ENCODE results near the gene CENPH. TPM values are rescaled to one million over a fixed set of nuclear protein-coding genes. Genes with fewer than 3 reads are reported as not detected.
A peak's percentile ranks its signal among the peaks of the same experiment; 100 is the strongest.

CENPH gene
- total RNA-seq (2021) (79.0 to 87.4 TPM (median 86.4 TPM) in 3 replicates), Bru-seq, nascent RNA (percentile 83 among the genes with signal in this experiment)
- long read RNA-seq, experiment 1, transcript CENPH-206 (8 exons, 1,305 nt), result minor isoform, 5 of 182 reads
- long read RNA-seq, experiment 1, transcript CENPH-201 (9 exons, 1,389 nt), result major isoform, 168 of 182 reads
- long read RNA-seq, experiment 1, partial matches to known transcripts, result 2 of 182 reads
- long read RNA-seq, experiment 1, other reads (novel, unspliced or antisense), result 7 of 182 reads
- long read RNA-seq, experiment 2, transcript CENPH-201 (9 exons, 1,389 nt), result major isoform, 84 of 150 reads
- long read RNA-seq, experiment 2, transcript CENPH-206 (8 exons, 1,305 nt), result minor isoform, 5 of 150 reads
- long read RNA-seq, experiment 2, partial matches to known transcripts, result 28 of 150 reads
- long read RNA-seq, experiment 2, other reads (novel, unspliced or antisense), result 28 of 150 reads
- long read RNA-seq, experiment 3, transcript CENPH-201 (9 exons, 1,389 nt), result major isoform, 36 of 37 reads
- long read RNA-seq, experiment 3, partial matches to known transcripts, result 0 of 37 reads
- long read RNA-seq, experiment 3, other reads (novel, unspliced or antisense), result 1 of 37 reads

GRCh38 chr5:69189162-69190086 is at the start of gene CENPH:
CENPH (plus strand) TSS chr5:69189583; CDS start chr5:69189635, 52 bp downstream.
- ChIA-PET CTCF (interaction anchor here (1.1 to 2.6 kb wide), 3 partner anchors 15 to 145 kb away, joined by 3 to 23 read pairs (median 4); partner anchors contain the start of gene SLC30A5), POLR2A (interaction anchor here (0.7 to 1.7 kb wide), 5 partner anchors 9 to 154 kb away, joined by 3 to 7 read pairs (median 5); partner anchors contain the start of genes CCNB1, CDK7 and SLC30A5)
- DNase-seq (ENCODE audit: low spot score) (peak; percentile 95), ATAC-seq (peak; percentile 92)
- H3K27me3 Mint-ChIP-seq (ENCODE audit: low read depth), result no peaks in the 10 kb centered on the region
- peak within 1 kb of the TSS; percentile 97 for H3K27ac Mint-ChIP-seq
- H3K4me3 Mint-ChIP-seq, result peak within 1 kb of the TSS; percentile 97
- H3K36me3 Mint-ChIP-seq, result peaks cover 12% of the 10 kb centered on the region
- peaks cover 13% of the 10 kb centered on the region for H3K4me1 Mint-ChIP-seq
- H3K9me3 Mint-ChIP-seq, result no peaks in the 10 kb centered on the region
- TF ChIP-seq SMAD3 (CRISPR knock-in tag; IDR thresholded peaks at IDR 0.05; ENCODE audit: borderline replicate concordance) (0 out of 2 replicates have a peak, but pooled peaks have one; percentile 16), E2F5 (CRISPR knock-in tag; IDR thresholded peaks at IDR 0.05) (peak; percentile 96; the same call in 1 of the 2 replicates), MYBL2 (CRISPR knock-in tag; IDR thresholded peaks at IDR 0.05) (0 out of 2 replicates have a peak, but pooled peaks have one; percentile 57), NFYB (CRISPR knock-in tag; conservative IDR thresholded peaks at IDR 0.05; ENCODE audit: low read depth) (no peak), TP53 (CRISPR knock-in tag; IDR thresholded peaks at IDR 0.05) (0 out of 2 replicates have a peak, but pooled peaks have one; percentile 46), ZNF121 (CRISPR knock-in tag; IDR thresholded peaks at IDR 0.05) (peak; percentile 87), ZSCAN18 (CRISPR knock-in tag; IDR thresholded peaks at IDR 0.05) (no peak), ZNF425 (CRISPR knock-in tag; conservative IDR thresholded peaks at IDR 0.05) (no peak), ZNF416 (CRISPR knock-in tag; IDR thresholded peaks at IDR 0.05) (peak; percentile 59; the same call in 1 of the 2 replicates), FOXP1 (CRISPR knock-in tag; IDR thresholded peaks at IDR 0.05; ENCODE audit: borderline replicate concordance) (peak; percentile 73; the same call in 1 of the 2 replicates), NFE2L1 (CRISPR knock-in tag; IDR thresholded peaks at IDR 0.05) (peak; percentile 41; the same call in 1 of the 2 replicates), TEAD4 (CRISPR knock-in tag; IDR thresholded peaks at IDR 0.05) (no peak), CBFB (CRISPR knock-in tag; IDR thresholded peaks at IDR 0.05; ENCODE audit: low read depth) (0 out of 2 replicates have a peak, but pooled peaks have one; percentile 74), JAZF1 (CRISPR knock-in tag; IDR thresholded peaks at IDR 0.05) (no peak), SP1 (CRISPR knock-in tag; conservative IDR thresholded peaks at IDR 0.05) (peak; percentile 95)
- TF ChIP-seq, protein P1, sequence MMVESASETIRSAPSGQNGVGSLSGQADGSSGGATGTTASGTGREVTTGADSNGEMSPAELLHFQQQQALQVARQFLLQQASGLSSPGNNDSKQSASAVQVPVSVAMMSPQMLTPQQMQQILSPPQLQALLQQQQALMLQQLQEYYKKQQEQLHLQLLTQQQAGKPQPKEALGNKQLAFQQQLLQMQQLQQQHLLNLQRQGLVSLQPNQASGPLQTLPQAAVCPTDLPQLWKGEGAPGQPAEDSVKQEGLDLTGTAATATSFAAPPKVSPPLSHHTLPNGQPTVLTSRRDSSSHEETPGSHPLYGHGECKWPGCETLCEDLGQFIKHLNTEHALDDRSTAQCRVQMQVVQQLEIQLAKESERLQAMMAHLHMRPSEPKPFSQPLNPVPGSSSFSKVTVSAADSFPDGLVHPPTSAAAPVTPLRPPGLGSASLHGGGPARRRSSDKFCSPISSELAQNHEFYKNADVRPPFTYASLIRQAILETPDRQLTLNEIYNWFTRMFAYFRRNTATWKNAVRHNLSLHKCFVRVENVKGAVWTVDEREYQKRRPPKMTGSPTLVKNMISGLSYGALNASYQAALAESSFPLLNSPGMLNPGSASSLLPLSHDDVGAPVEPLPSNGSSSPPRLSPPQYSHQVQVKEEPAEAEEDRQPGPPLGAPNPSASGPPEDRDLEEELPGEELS (CRISPR knock-in tag; IDR thresholded peaks at IDR 0.05), result peak; percentile 61; the same call in 1 of the 2 replicates
- TF ChIP-seq, protein P2, sequence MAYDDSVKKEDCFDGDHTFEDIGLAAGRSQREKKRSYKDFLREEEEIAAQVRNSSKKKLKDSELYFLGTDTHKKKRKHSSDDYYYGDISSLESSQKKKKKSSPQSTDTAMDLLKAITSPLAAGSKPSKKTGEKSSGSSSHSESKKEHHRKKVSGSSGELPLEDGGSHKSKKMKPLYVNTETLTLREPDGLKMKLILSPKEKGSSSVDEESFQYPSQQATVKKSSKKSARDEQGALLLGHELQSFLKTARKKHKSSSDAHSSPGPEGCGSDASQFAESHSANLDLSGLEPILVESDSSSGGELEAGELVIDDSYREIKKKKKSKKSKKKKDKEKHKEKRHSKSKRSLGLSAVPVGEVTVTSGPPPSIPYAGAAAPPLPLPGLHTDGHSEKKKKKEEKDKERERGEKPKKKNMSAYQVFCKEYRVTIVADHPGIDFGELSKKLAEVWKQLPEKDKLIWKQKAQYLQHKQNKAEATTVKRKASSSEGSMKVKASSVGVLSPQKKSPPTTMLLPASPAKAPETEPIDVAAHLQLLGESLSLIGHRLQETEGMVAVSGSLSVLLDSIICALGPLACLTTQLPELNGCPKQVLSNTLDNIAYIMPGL (CRISPR knock-in tag; IDR thresholded peaks at IDR 0.05), result peak; percentile 92
- TF ChIP-seq, protein P3, sequence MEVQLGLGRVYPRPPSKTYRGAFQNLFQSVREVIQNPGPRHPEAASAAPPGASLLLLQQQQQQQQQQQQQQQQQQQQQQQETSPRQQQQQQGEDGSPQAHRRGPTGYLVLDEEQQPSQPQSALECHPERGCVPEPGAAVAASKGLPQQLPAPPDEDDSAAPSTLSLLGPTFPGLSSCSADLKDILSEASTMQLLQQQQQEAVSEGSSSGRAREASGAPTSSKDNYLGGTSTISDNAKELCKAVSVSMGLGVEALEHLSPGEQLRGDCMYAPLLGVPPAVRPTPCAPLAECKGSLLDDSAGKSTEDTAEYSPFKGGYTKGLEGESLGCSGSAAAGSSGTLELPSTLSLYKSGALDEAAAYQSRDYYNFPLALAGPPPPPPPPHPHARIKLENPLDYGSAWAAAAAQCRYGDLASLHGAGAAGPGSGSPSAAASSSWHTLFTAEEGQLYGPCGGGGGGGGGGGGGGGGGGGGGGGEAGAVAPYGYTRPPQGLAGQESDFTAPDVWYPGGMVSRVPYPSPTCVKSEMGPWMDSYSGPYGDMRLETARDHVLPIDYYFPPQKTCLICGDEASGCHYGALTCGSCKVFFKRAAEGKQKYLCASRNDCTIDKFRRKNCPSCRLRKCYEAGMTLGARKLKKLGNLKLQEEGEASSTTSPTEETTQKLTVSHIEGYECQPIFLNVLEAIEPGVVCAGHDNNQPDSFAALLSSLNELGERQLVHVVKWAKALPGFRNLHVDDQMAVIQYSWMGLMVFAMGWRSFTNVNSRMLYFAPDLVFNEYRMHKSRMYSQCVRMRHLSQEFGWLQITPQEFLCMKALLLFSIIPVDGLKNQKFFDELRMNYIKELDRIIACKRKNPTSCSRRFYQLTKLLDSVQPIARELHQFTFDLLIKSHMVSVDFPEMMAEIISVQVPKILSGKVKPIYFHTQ (CRISPR knock-in tag; IDR thresholded peaks at IDR 0.05), result peak; percentile 16; the same call in 1 of the 2 replicates
- TF ChIP-seq, protein P4, sequence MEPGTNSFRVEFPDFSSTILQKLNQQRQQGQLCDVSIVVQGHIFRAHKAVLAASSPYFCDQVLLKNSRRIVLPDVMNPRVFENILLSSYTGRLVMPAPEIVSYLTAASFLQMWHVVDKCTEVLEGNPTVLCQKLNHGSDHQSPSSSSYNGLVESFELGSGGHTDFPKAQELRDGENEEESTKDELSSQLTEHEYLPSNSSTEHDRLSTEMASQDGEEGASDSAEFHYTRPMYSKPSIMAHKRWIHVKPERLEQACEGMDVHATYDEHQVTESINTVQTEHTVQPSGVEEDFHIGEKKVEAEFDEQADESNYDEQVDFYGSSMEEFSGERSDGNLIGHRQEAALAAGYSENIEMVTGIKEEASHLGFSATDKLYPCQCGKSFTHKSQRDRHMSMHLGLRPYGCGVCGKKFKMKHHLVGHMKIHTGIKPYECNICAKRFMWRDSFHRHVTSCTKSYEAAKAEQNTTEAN (CRISPR knock-in tag; IDR thresholded peaks at IDR 0.05), result no peak
- TF ChIP-seq, protein P5, sequence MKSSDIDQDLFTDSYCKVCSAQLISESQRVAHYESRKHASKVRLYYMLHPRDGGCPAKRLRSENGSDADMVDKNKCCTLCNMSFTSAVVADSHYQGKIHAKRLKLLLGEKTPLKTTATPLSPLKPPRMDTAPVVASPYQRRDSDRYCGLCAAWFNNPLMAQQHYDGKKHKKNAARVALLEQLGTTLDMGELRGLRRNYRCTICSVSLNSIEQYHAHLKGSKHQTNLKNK (CRISPR knock-in tag; IDR thresholded peaks at IDR 0.05), result no peak

Measured in WTC11 (cell line).